K562 (cell line): Measurements from ENCODE around the gene QKI. TPM values are rescaled to one million over a fixed set of nuclear protein-coding genes. Genes with fewer than 3 reads are reported as not detected.

Experiments used
- CEBPZ ChIP-seq: fragments of 150-350 bp; IDR thresholded peaks from 2 replicates; pipeline ENCODE4 v1.6.1; 2014; ENCODE audit warnings: low read depth, mild to moderate bottlenecking, low read length, borderline replicate concordance
- E2F3 ChIP-seq: fragments of 250-450 bp; sonication (Bioruptor Pico); IDR thresholded peaks from 2 replicates; pipeline ENCODE4 v1.4.0; 2020; ENCODE audit warnings: mild to moderate bottlenecking
- E2F5 ChIP-seq: sonication (generic); formaldehyde crosslinking; IDR thresholded peaks from 2 replicates; pipeline ENCODE4 v1.8.0; 2022; ENCODE audit warnings: mild to moderate bottlenecking, missing genetic modification reagents
- HDAC6 ChIP-seq: IDR thresholded peaks from 2 replicates; pipeline ENCODE4 v1.6.1; 2012; ENCODE audit warnings: low read depth, mild to moderate bottlenecking, control low read depth, inconsistent platforms, low read length, moderate library complexity
- HMG20B ChIP-seq: fragments of 250-450 bp; sonication (Bioruptor Pico); IDR thresholded peaks from 2 replicates; pipeline ENCODE4 v1.5.0; 2021; ENCODE audit warnings: mild to moderate bottlenecking
- HMGN3 ChIP-seq: IDR thresholded peaks from 2 replicates; pipeline ENCODE4 v1.6.1; 2011; ENCODE audit warnings: borderline replicate concordance, low read depth, mild to moderate bottlenecking, mixed read lengths, low read length; ENCODE audit not compliant: insufficient read length; ENCODE audit errors: extremely low read depth
- HSF4 ChIP-seq: fragments of 250-450 bp; sonication (Bioruptor Pico); IDR thresholded peaks from 2 replicates; pipeline ENCODE4 v2.1.2; 2022; ENCODE audit warnings: mild to moderate bottlenecking, moderate library complexity, borderline replicate concordance
- L3MBTL2 ChIP-seq: fragments of 450-650 bp; IDR thresholded peaks from 2 replicates; pipeline ENCODE4 v1.6.1; 2016; ENCODE audit warnings: mild to moderate bottlenecking, moderate library complexity
- MITF ChIP-seq: IDR thresholded peaks from 2 replicates; pipeline ENCODE4 v1.6.1; 2014; ENCODE audit warnings: antibody characterized with exemption
- POLR2A ChIP-seq: fragments of 450-650 bp; conservative IDR thresholded peaks from 2 replicates; pipeline ENCODE4 v1.6.1; 2016
- SNAPC5 ChIP-seq: fragments of 250-450 bp; sonication (Bioruptor Pico); IDR thresholded peaks from 2 replicates; pipeline ENCODE4 v1.8.0; 2021; ENCODE audit warnings: moderate library complexity, mild to moderate bottlenecking, inconsistent platforms
- TAF9B ChIP-seq: fragments of 450-650 bp; IDR thresholded peaks from 2 replicates; pipeline ENCODE4 v1.6.1; 2018; ENCODE audit warnings: mild to moderate bottlenecking; ENCODE audit not compliant: partially characterized antibody
- TFAP4 ChIP-seq: sonication (generic); formaldehyde crosslinking; IDR thresholded peaks from 2 replicates; pipeline ENCODE4 v1.8.0; 2022; ENCODE audit warnings: missing genetic modification reagents, mild to moderate bottlenecking, moderate library complexity, borderline replicate concordance
- UBTF ChIP-seq, 2 experiments: IDR thresholded peaks; 2 replicates each; pipeline ENCODE4 v1.6.1; 2012; ENCODE audit warnings: improper control_type of control experiment in 2 of 2, low read depth in 2 of 2, low read length in 2 of 2, borderline replicate concordance in 1 of 2
- ZNF12 ChIP-seq: sonication (generic); formaldehyde crosslinking; IDR thresholded peaks from 2 replicates; pipeline ENCODE4 v1.4.0; 2020; ENCODE audit warnings: mild to moderate bottlenecking, missing genetic modification reagents
- polyA plus RNA-seq, 8 experiments: library from polyadenylated mRNA; depleted of rRNA in 4 of 8; stranded (reverse) in 5 of 8; unstranded in 3 of 8; fragments of >200 nt; fragmentation: Nextera tagmentation in 2 of 8; fragmentation: Illumina TruSeq in 1 of 8; extraction: Ambion mirVana in 2 of 8; extraction: Trizol in 1 of 8; gene quantifications; 2 replicates each; pipeline versions ENCODE4 v1.2.1 to v1.2.3, GENCODE V29; 2011 to 2014; ENCODE audit warnings: inconsistent platforms in 1 of 8, missing spikeins in 1 of 8
- total RNA-seq, 7 experiments: library from RNA; depleted of rRNA in 6 of 7; stranded (reverse); fragments of >200 nt in 6 of 7; fragmentation: Illumina TruSeq in 2 of 7; extraction: Trizol in 2 of 7; gene quantifications; 2 replicates each; pipeline versions ENCODE4 v1.2.1 to v1.2.3, GENCODE V29; 2011 to 2021; ENCODE audit warnings: low replicate concordance in 1 of 7

The QKI gene
- total and polyA plus RNA-seq, 9 of the 15 experiments (the other 6 are each of a cell fraction or from before 2014, with no cell fraction given) = 20.4 to 215 (median 123) TPM

GRCh38 chr6:163413345-163414116 is 987 bp upstream of the QKI start (continued):
- TF ChIP-seq E2F3 (CRISPR knock-in tag) (peak; percentile 86), TFAP4 (CRISPR knock-in tag) (peak; percentile 42), ZNF12 (CRISPR knock-in tag) (peak; percentile 40; the same call in 1 of the 2 replicates), HSF4 (CRISPR knock-in tag) (no peak), HMG20B (CRISPR knock-in tag) (no peak), CEBPZ (no peak), HDAC6 (no peak), SNAPC5 (CRISPR knock-in tag) (no peak), MITF (peak; percentile 74; the same call in 1 of the 2 replicates), UBTF (IDR thresholded peaks at IDR 0.05; ENCODE audit: borderline replicate concordance in 1 of 2, low read depth in 2 of 2, low read length in 2 of 2) (0 out of 4 replicates have a peak, but pooled peaks of 1 of the 2 experiments have one; percentile 42), L3MBTL2 (peak; percentile 99), HMGN3 (peak; percentile 92), POLR2A (peak; percentile 79), E2F5 (CRISPR knock-in tag) (peak; percentile 91; the same call in 1 of the 2 replicates), TAF9B (no peak)
